Measurements from ENCODE around the gene APIP. TPM values are rescaled to one million over a fixed set of nuclear protein-coding genes. Genes with fewer than 3 reads are reported as not detected.

APIP gene
- total RNA-seq, 4 donors from 2014 or later, result 35.6 to 54.3 (median 39.0) TPM

GRCh38 chr11:34948696-34949095 lies 32.5 kb upstream of the APIP start:
- intact Hi-C loops (cut with DNase I), result no loop called here
- Histone ChIP-seq H3K27ac (no peak overlapping the region), H3K9me3 (no peaks in the 10 kb centered on the region), H3K4me1 (peaks cover 0 to 8% of the 10 kb centered on the region in 2 donors), H3K4me3 (replicated peaks in 1 of 3) (no peak overlapping the region), H3K27me3 (no peaks in the 10 kb centered on the region), H3K36me3 (no peaks in the 10 kb centered on the region)
- no peak for DNase-seq
- TF ChIP-seq, protein P1, sequence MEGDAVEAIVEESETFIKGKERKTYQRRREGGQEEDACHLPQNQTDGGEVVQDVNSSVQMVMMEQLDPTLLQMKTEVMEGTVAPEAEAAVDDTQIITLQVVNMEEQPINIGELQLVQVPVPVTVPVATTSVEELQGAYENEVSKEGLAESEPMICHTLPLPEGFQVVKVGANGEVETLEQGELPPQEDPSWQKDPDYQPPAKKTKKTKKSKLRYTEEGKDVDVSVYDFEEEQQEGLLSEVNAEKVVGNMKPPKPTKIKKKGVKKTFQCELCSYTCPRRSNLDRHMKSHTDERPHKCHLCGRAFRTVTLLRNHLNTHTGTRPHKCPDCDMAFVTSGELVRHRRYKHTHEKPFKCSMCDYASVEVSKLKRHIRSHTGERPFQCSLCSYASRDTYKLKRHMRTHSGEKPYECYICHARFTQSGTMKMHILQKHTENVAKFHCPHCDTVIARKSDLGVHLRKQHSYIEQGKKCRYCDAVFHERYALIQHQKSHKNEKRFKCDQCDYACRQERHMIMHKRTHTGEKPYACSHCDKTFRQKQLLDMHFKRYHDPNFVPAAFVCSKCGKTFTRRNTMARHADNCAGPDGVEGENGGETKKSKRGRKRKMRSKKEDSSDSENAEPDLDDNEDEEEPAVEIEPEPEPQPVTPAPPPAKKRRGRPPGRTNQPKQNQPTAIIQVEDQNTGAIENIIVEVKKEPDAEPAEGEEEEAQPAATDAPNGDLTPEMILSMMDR (IDR thresholded peaks at IDR 0.05), result no peak
- no peak for TF ChIP-seq POLR2A (IDR thresholded peaks at IDR 0.05)

- intact Hi-C loops (cut with DNase I), result no loop called here
- no peaks in the 10 kb centered on the region for H3K36me3 ChIP-seq
- no peaks in the 10 kb centered on the region for H3K9me3 ChIP-seq
- WGBS, 2 donors, result 98% methylated on average over 1 of the region's 1 CpG
- no peak for DNase-seq
- peaks cover 1 to 18% of the 10 kb centered on the region in 2 donors for H3K4me1 ChIP-seq
- no peaks in the 10 kb centered on the region for H3K27me3 ChIP-seq
- H3K27ac ChIP-seq, result no peak overlapping the region
- TF ChIP-seq, protein P1 (IDR thresholded peaks at IDR 0.05), result no peak
- TF ChIP-seq POLR2A (IDR thresholded peaks at IDR 0.05), result no peak
- H3K4me3 ChIP-seq (replicated peaks in 1 of 3), result no peak overlapping the region
These were observed 28.5 kb upstream of the APIP start for GRCh38 chr11:34944692-34945091.

GRCh38 chr11:34941688-34942087 lies 25.5 kb upstream of the APIP start:
- no peak for DNase-seq
- H3K4me1 ChIP-seq, result peaks cover 16 to 28% of the 10 kb centered on the region in 2 donors
- H3K27me3 ChIP-seq, result no peaks in the 10 kb centered on the region
- no peaks in the 10 kb centered on the region for H3K9me3 ChIP-seq
- 97% methylated on average over 13 of the region's 13 CpGs for WGBS, 2 donors
- no peak overlapping the region for H3K4me3 ChIP-seq (replicated peaks in 1 of 3)
- intact Hi-C loops (cut with DNase I), result no loop called here
- no peak for TF ChIP-seq POLR2A (IDR thresholded peaks at IDR 0.05)
- no peak overlapping the region for H3K27ac ChIP-seq
- H3K36me3 ChIP-seq, result no peaks in the 10 kb centered on the region

- Histone ChIP-seq H3K4me1 (peaks cover 16 to 28% of the 10 kb centered on the region in 2 donors), H3K9me3 (no peaks in the 10 kb centered on the region), H3K36me3 (no peaks in the 10 kb centered on the region), H3K27ac (peak overlapping the region; percentile 28 to 65 (median 55)), H3K27me3 (no peaks in the 10 kb centered on the region), H3K4me3 (replicated peaks in 1 of 3) (no peak overlapping the region)
- TF ChIP-seq, protein P1 (IDR thresholded peaks at IDR 0.05), result no peak
- TF ChIP-seq POLR2A (IDR thresholded peaks at IDR 0.05), result no peak
- WGBS, 2 donors, result 48 to 55% methylated on average over 4 of the region's 4 CpGs
- peak in 1 of 2 donors; percentile 3 for DNase-seq
- intact Hi-C loops (cut with DNase I), result no loop called here
These were observed 24.0 kb upstream of the APIP start for GRCh38 chr11:34940026-34940677.

DNA sequence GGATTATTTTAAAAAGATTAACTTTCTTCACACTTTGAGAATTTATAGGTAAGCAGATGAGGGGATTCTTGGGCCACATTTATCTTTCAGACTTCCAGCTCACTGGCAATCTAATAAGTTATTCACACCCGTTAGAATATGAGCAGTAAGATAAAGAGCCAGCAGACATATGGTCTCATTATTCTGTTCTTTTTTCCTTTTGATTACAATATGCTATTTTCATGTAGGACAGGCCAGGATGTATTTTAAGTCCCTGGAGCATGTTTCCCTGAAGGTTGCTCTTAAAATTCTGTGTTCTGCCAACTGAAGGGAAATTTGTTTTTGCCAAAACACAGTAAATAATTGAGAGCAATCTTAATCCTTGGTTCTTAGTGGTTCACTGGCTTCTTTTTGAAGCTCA lies 22.4 kb upstream of the APIP start:
- H3K4me1 ChIP-seq, result peaks cover 16 to 28% of the 10 kb centered on the region in 2 donors
- H3K36me3 ChIP-seq, result no peaks in the 10 kb centered on the region
- DNase-seq, result no peak
- no peaks in the 10 kb centered on the region for H3K9me3 ChIP-seq
- TF ChIP-seq, protein P1 (IDR thresholded peaks at IDR 0.05), result no peak
- H3K27ac ChIP-seq, result peak overlapping the region in 1 of 3 donors; percentile 43
- no peak overlapping the region for H3K4me3 ChIP-seq (replicated peaks in 1 of 3)
- intact Hi-C loops (cut with DNase I), result no loop called here
- H3K27me3 ChIP-seq, result no peaks in the 10 kb centered on the region
- WGBS, 2 donors, result 79 to 89% methylated on average over 1 of the region's 1 CpG

Measured in thyroid gland (tissue), 4 donors.